Fibroblast of the aortic adventitia (primary cell): Measurements from ENCODE around the gene OR2G6. TPM values are rescaled to one million over a fixed set of nuclear protein-coding genes. Genes with fewer than 3 reads are reported as not detected.
"Not testable (repeated sequence)": the region's sequence is repeated elsewhere in the genome, so short reads cannot be mapped to it uniquely, and the experiment has no call there.

Source experiments
- DNase-seq: peaks from one replicate; pipeline ENCODE4 v3.0.0-alpha.2; 2010; ENCODE audit warnings: low read depth
- H3K4me3 ChIP-seq: 2 replicates; pipeline ENCODE4 v1.5.1; 2011; ENCODE audit warnings: low read depth, mild to moderate bottlenecking, control low read depth, low read length, moderate library complexity
- CTCF ChIP-seq: IDR thresholded peaks from 2 replicates; pipeline ENCODE4 v1.5.1; 2011; ENCODE audit warnings: mild to moderate bottlenecking, low read length, control low read depth, inconsistent platforms; ENCODE audit not compliant: insufficient read depth
- total RNA-seq: library from RNA; depleted of rRNA; stranded (reverse); fragments of >200 nt; gene quantifications from 2 replicates; pipeline ENCODE4 v1.2.3, GENCODE V29; 2012; ENCODE audit warnings: low replicate concordance

Gene OR2G6
- total RNA-seq, 1 donor, result not detected

GRCh38 chr1:248565530-248566373 lies 57.9 kb downstream of the OR2G6 start:
- DNase-seq, H3K4me3 ChIP-seq: not testable (repeated sequence)

- not testable (repeated sequence) for DNase-seq, H3K4me3 ChIP-seq
Observed at GRCh38 chr1:248569049-248569448, 61.2 kb downstream of the OR2G6 start.

- not testable (repeated sequence) for DNase-seq, H3K4me3 ChIP-seq
Observed at GRCh38 chr1:248570811-248571210, 62.9 kb downstream of the OR2G6 start.

- not testable (repeated sequence) for H3K4me3 ChIP-seq, DNase-seq
Observed at GRCh38 chr1:248572049-248572448, 64.2 kb downstream of the OR2G6 start.

- not testable (repeated sequence) for H3K4me3 ChIP-seq, DNase-seq
Observed at GRCh38 chr1:248573856-248574255, 66.0 kb downstream of the OR2G6 start.

GRCh38 chr1:248574657-248575056 lies 66.8 kb downstream of the OR2G6 start, which contains the start of gene OR2T34:
Gene OR2T34 (minus strand): TSS chr1:248574757. CDS start chr1:248574757, 0 bp downstream.
- H3K4me3 ChIP-seq, DNase-seq: not testable (repeated sequence)

- no peak for DNase-seq
- no peak for TF ChIP-seq CTCF
- no peak overlapping the region for H3K4me3 ChIP-seq
Observed at GRCh38 chr1:248576260-248576980, 68.5 kb downstream of the OR2G6 start.

Other genes starting within 250 kb of the OR2G6 start
- gene OR2T33, start 230.1 kb upstream of the OR2G6 start, total RNA-seq, result not detected in 2 replicates
- gene OR2T12, start 204.6 kb upstream of the OR2G6 start, total RNA-seq, result not detected in 2 replicates
- not detected in 2 replicates for gene OR2M7, start 183.5 kb upstream of the OR2G6 start, total RNA-seq
- gene OR14C36, start 159.3 kb upstream of the OR2G6 start, total RNA-seq, result not detected in 2 replicates
- gene OR2T4, start 146.4 kb upstream of the OR2G6 start, total RNA-seq, result not detected in 2 replicates
- not detected in 2 replicates for gene OR2T6, start 132.3 kb upstream of the OR2G6 start, total RNA-seq
- gene OR2T1, start 105.0 kb upstream of the OR2G6 start, total RNA-seq, result not detected in 2 replicates
- not detected in 2 replicates for gene OR2T2, start 62.4 kb upstream of the OR2G6 start, total RNA-seq
- gene OR2T3, start 34.7 kb upstream of the OR2G6 start, total RNA-seq, result not detected in 2 replicates
- not detected in 2 replicates for gene OR2T5, start 19.5 kb upstream of the OR2G6 start, total RNA-seq
- gene OR2T29, start 54.7 kb downstream of the OR2G6 start, total RNA-seq, result not detected in 2 replicates
- not detected in 2 replicates for gene OR2T34, start 66.7 kb downstream of the OR2G6 start, total RNA-seq
- gene OR2T10, start 89.6 kb downstream of the OR2G6 start, total RNA-seq, result not detected in 2 replicates
- not detected in 2 replicates for gene OR2T11, start 127.0 kb downstream of the OR2G6 start, total RNA-seq
- gene OR2T35, start 137.2 kb downstream of the OR2G6 start, total RNA-seq, result not detected in 2 replicates
- not detected in 2 replicates for gene OR2T27, start 147.5 kb downstream of the OR2G6 start, total RNA-seq
- gene OR14I1, start 194.7 kb downstream of the OR2G6 start, total RNA-seq, result not detected in 2 replicates
- 0.27 TPM in 1 of 2 replicates, not detected in the other for gene LYPD8, start 247.7 kb downstream of the OR2G6 start, total RNA-seq